CD4-positive, alpha-beta T cell treated with Interleukin-21 for 1 hour (primary cell): Measurements from ENCODE around the gene CCL22.
"Not testable (repeated sequence)": the region's sequence is repeated elsewhere in the genome, so short reads cannot be mapped to it uniquely, and the experiment has no call there.

Source experiments
- DNase-seq: peaks from one replicate; pipeline ENCODE4 v3.0.0-alpha.2; 2020

The CCL22 gene

GRCh38 chr16:57358527-57359095, at the start of gene CCL22:
CCL22 (plus strand) TSS chr16:57358783; CDS start chr16:57358817, 34 bp downstream.
- DNase-seq = no peak

- DNase-seq = no peak
These were observed 47.8 kb upstream of the CCL22 start for GRCh38 chr16:57310801-57311200.

- no peak for DNase-seq
These were observed 45.1 kb upstream of the CCL22 start for GRCh38 chr16:57313509-57313908.

GRCh38 chr16:57314161-57314785, 44.3 kb upstream of the CCL22 start:
- DNase-seq = no peak

GRCh38 chr16:57315416-57315815, 43.2 kb upstream of the CCL22 start:
- no peak for DNase-seq

- DNase-seq = no peak
These were observed 42.1 kb upstream of the CCL22 start for GRCh38 chr16:57316390-57317017.

GRCh38 chr16:57318240-57318970, 40.2 kb upstream of the CCL22 start:
- no peak for DNase-seq

GRCh38 chr16:57319646-57320045, 38.9 kb upstream of the CCL22 start:
- DNase-seq = no peak

- DNase-seq = no peak
These were observed 33.8 kb upstream of the CCL22 start for GRCh38 chr16:57324749-57325148.

- no peak for DNase-seq
These were observed 33.1 kb upstream of the CCL22 start for GRCh38 chr16:57325458-57325857.

GRCh38 chr16:57329718-57330327, 28.8 kb upstream of the CCL22 start:
- no peak for DNase-seq

GRCh38 chr16:57331355-57331754, 27.2 kb upstream of the CCL22 start:
- no peak for DNase-seq

- no peak for DNase-seq
These were observed 25.2 kb upstream of the CCL22 start for GRCh38 chr16:57333402-57333801.

GRCh38 chr16:57335366-57335765, 23.2 kb upstream of the CCL22 start:
- no peak for DNase-seq

GRCh38 chr16:57341062-57341440, 17.5 kb upstream of the CCL22 start:
- no peak for DNase-seq

- no peak for DNase-seq
These were observed 16.9 kb upstream of the CCL22 start for GRCh38 chr16:57341441-57342303.

GRCh38 chr16:57342606-57343005, 16.0 kb upstream of the CCL22 start:
- DNase-seq = not testable (repeated sequence)

- no peak for DNase-seq
These were observed 15.4 kb upstream of the CCL22 start for GRCh38 chr16:57343221-57343620.

GRCh38 chr16:57344094-57344493, 14.5 kb upstream of the CCL22 start:
- not testable (repeated sequence) for DNase-seq

GRCh38 chr16:57345021-57345420, 13.6 kb upstream of the CCL22 start:
- no peak for DNase-seq

GRCh38 chr16:57345666-57346204, 12.8 kb upstream of the CCL22 start:
- DNase-seq = no peak

- DNase-seq = no peak
These were observed 10.7 kb upstream of the CCL22 start for GRCh38 chr16:57347858-57348257.
